T47D (cell line): Measurements from ENCODE around the gene ANKRD33B.

Source experiments
- DNase-seq, 2 experiments: peaks; one replicate each; pipeline versions ENCODE4 v3.0.0 to v3.0.0-alpha.2; 2011 to 2012; ENCODE audit warnings: low read depth in 1 of 2, low spot score in 1 of 2
- JUND ChIP-seq: IDR thresholded peaks from 2 replicates; pipeline ENCODE4 v1.6.1; 2012; ENCODE audit warnings: low read depth
- in situ Hi-C: cut with HindIII; loops from 2 replicates; pipeline ENCODE4 v1.10.0; 2016; ENCODE audit warnings: low sequenced_read_pairs, low pct_unique_long_range_greater_than_20kb

The ANKRD33B gene

GRCh38 chr5:10528056-10528816, 35.6 kb upstream of the ANKRD33B start:
- in situ Hi-C loops = no loop called here
- DNase-seq = no peak
- TF ChIP-seq JUND = no peak

GRCh38 chr5:10528827-10529226, 35.0 kb upstream of the ANKRD33B start:
- no peak for DNase-seq
- in situ Hi-C loops = no loop called here
- TF ChIP-seq JUND = no peak

GRCh38 chr5:10530601-10531320, 33.1 kb upstream of the ANKRD33B start:
- DNase-seq = no peak
- in situ Hi-C loops = no loop called here
- no peak for TF ChIP-seq JUND

DNA sequence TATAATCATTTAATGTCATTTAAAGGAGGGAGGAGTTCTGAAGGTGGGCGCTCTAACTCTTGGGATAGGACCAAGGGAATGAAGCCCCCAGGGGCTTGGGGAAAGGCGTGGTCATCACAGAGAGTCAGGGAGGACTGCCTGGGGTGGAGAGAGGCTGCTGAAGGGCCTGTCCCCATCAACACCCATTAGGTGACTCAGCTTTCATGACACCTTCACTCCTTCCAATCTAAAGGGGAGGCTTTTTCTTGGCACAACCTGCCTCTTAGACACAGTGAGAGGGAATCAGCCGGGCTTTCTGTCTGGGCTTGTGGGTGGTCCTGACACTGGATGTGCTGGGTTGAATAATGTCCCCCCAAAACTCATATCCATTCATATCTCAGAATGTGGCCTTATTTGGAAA, 31.4 kb upstream of the ANKRD33B start:
- no peak for DNase-seq
- TF ChIP-seq JUND = no peak
- in situ Hi-C loops = no loop called here

DNA sequence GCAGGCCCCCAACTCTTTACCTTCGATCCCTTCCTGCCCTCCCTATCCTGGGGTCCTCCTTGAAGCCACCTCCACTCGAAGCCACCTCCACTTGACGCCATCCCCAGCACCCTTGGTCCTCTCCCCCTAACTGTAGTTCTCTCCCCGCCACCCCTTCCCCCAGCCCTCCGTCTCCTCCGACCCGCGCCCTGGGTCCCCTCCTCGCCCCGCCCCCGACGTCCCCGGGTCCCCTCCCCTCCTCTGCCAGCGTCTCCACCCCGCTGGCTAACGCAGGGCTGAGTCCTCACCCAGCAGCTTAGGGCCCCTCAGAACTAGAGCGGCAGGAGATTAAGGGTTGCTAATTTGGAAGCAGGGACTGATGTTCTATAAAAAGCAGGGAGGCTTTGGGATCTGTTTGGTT, 30.6 kb upstream of the ANKRD33B start:
- in situ Hi-C loops = no loop called here
- TF ChIP-seq JUND = no peak
- DNase-seq = no peak

DNA sequence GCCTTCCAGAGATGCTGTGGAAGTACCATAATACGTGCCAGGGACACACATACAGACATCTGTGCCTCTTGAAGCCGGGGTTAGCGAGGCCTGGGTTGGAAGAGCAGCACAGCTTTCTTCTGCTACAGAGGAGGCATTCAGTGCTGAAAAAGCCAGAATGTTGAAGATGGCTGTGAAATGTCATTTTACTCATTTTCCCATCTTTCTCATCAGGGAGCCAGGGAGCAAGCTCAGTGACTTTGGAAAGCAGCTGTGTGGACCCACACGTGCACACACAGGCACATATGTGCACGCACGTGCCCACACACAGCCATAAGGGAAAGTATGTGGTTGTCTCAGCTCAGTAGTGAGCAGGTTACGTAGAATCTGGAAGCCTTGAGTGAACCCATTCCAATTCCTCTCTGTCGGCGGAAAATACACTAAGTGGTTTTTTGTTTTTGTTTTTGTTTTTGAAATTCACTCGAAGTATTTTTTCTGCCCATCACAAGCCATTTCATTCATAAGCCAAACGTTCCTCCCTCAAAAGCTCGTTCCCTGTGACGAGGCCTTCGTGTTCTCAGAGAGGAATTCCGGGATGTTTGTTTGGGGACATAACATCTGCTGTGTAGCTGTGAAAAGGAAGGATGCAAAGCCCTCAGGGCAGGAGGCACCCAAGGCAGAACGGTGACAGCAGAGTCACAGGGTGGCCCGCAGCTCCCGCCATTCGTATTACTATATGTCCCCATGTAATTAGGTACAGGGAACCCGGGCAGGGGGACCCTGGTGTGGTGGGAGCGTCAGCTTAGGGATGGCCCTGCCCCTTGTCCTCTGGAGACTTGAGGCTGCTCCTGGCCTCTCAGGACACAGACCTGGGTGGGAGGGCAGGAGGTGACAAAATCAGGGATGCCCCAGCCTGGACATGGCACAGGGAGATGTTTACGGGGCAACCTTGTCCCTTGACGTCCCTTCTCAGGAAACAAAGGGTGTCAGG, 29.0 kb upstream of the ANKRD33B start:
- in situ Hi-C loops = no loop called here
- TF ChIP-seq JUND = no peak
- no peak for DNase-seq

DNA sequence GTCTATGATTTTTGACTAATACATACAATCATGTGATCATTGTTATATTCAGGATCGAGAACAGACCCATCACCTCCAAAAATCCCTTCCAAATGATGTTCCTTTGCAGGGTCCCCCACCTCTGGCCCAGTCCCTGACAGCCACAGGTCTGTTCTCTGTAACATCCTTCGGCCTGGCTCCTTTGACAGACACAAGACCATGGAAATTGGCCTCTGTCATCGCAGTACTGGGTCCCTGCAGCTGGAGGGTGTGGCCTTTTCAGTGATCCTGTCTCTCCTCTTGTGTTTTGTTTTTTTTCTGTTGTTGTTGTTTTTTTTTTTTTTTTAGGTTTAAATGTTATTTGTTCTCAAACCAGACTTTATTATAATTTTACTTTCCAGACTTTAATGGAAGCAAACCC, 27.4 kb upstream of the ANKRD33B start:
- in situ Hi-C loops = no loop called here
- TF ChIP-seq JUND = no peak
- DNase-seq = no peak

- in situ Hi-C loops = no loop called here
- TF ChIP-seq JUND = no peak
- no peak for DNase-seq
Measured at GRCh38 chr5:10536931-10537579, 26.8 kb upstream of the ANKRD33B start.

DNA sequence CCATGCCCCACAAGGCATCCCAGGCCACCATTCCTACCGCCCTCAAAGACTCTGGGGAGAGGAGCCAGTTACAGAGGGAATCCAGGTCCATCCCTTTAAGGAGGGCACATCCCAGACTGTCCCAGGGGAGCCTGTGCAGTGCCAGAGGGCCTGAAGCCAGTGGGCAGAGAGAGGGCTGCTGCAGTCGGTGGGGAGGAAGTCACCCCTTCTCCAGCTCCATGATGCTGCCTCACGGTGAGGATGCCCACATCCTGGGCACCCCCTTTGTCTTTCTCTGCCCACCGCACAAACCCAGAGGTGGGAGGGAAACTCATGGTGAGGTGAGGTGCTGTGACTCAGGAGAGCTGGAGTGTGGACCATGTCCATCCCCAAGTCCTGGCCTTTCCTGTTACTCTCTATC, 26.2 kb upstream of the ANKRD33B start:
- in situ Hi-C loops = no loop called here

DNA sequence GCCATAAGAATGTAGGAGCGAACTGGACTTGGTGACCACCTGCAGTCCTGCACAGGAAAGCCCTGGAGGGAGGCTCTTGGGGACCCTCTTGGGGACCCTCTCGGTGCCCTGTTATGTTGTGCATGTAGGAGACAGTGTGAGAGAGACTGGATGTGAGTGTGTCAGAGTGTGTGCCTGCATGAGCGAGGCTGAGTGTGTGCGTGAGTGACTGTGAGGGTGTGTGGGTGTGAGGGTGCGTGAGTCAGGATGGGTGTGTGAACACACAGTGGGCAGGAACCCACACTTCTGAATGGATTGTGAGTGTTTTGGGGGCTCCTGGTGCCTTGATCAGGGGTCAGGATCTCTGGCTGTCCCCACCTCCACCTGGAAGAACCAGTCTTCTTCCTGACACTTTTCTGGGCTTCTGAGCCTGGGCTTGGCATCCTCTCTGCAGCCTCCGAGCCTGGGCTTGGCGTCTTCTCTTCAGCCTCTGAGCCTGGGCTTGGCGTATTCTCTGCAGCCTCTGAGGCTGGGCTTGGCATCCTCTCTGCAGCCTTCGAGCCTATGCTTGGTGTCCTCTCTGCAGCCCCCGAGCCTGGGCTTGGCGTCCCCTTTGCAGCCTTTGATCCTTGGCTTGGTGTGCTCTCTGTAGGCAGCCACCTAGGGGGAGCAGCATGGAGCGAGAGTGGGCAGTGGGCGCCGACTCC, 25.6 kb upstream of the ANKRD33B start:
- TF ChIP-seq JUND = no peak
- in situ Hi-C loops = no loop called here
- DNase-seq = no peak

More for the DNA sequence above, 26.2 kb upstream of the ANKRD33B start:
- no peak for DNase-seq
- no peak for TF ChIP-seq JUND

GRCh38 chr5:10538789-10539686, 24.8 kb upstream of the ANKRD33B start:
- in situ Hi-C loops = no loop called here
- no peak for TF ChIP-seq JUND
- DNase-seq = peak; percentile 35 to 68
